Suprapubic skin (tissue), 4 donors: Measurements from ENCODE around the gene MYO1F.

Experiments used
- EP300 ChIP-seq: sonication (generic); formaldehyde crosslinking; IDR thresholded peaks from one replicate; pipeline ENCODE4 v1.6.1; 2017; ENCODE audit warnings: antibody characterized with exemption
- POLR2A ChIP-seq, 2 donors: fragments of 450-650 bp; IDR thresholded peaks; one replicate each; pipeline ENCODE4 v1.6.1; 2017; ENCODE audit warnings: antibody characterized with exemption in 2 of 2, mild to moderate bottlenecking in 2 of 2, moderate library complexity in 2 of 2
- POLR2AphosphoS5 ChIP-seq, 3 donors: sonication (generic); formaldehyde crosslinking; IDR thresholded peaks; one replicate each; pipeline ENCODE4 v1.6.1; 2017; ENCODE audit warnings: antibody characterized with exemption in 3 of 3
- TF ChIP-seq, protein P1 (sequence below), 2 donors: fragments of 200-600 bp in 1 of 2; fragments of 450-650 bp in 1 of 2; sonication (generic) in 1 of 2; IDR thresholded peaks; one replicate each; pipeline ENCODE4 v1.5.1; 2016 to 2019; ENCODE audit warnings: antibody characterized with exemption in 2 of 2, mild to moderate bottlenecking in 1 of 2, moderate library complexity in 1 of 2

DNA sequence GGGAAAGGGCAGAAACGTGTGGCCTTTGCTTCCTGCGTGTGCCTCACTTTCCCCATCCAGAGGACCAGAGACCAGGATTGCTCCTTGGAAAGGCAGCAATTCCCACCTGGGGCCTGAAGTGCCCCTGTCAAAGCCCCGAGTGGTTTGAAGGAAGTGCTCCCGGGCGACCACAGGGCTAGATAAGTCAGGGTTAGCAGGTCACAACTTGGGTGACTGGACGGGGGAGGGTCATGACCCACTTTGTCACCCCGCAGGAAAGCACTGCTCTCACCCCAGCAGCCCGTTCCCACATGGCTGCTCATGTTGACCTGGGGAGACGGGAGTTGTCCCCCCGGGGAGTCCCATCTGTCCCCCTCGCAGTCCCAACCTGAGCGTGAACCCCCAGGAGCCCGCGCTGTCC is 75.3 kb downstream of the MYO1F start:
- TF ChIP-seq, protein P1, sequence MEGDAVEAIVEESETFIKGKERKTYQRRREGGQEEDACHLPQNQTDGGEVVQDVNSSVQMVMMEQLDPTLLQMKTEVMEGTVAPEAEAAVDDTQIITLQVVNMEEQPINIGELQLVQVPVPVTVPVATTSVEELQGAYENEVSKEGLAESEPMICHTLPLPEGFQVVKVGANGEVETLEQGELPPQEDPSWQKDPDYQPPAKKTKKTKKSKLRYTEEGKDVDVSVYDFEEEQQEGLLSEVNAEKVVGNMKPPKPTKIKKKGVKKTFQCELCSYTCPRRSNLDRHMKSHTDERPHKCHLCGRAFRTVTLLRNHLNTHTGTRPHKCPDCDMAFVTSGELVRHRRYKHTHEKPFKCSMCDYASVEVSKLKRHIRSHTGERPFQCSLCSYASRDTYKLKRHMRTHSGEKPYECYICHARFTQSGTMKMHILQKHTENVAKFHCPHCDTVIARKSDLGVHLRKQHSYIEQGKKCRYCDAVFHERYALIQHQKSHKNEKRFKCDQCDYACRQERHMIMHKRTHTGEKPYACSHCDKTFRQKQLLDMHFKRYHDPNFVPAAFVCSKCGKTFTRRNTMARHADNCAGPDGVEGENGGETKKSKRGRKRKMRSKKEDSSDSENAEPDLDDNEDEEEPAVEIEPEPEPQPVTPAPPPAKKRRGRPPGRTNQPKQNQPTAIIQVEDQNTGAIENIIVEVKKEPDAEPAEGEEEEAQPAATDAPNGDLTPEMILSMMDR (IDR thresholded peaks at IDR 0.05), result no peak
- no peak for TF ChIP-seq POLR2A (IDR thresholded peaks at IDR 0.05)
- TF ChIP-seq POLR2AphosphoS5 (IDR thresholded peaks at IDR 0.05), result no peak
- no peak for TF ChIP-seq EP300
